Activated CD4-positive, alpha-beta T cell treated with anti-CD3 and anti-CD28 coated beads, Interleukin-2, amount 50 U/mL, for 1 hour (primary cell): ENCODE results near the gene TCF4.

Experiments used
- DNase-seq: peaks from one replicate; pipeline ENCODE4 v3.0.0-alpha.2; 2020

TCF4 gene

GRCh38 chr18:55543130-55543704 is 44.8 kb downstream of the TCF4 start:
- DNase-seq = no peak

GRCh38 chr18:55541571-55541970 is 46.4 kb downstream of the TCF4 start:
- no peak for DNase-seq

- no peak for DNase-seq
Observed at GRCh38 chr18:55539240-55539639, 48.8 kb downstream of the TCF4 start.

GRCh38 chr18:55534996-55535395 is 53.0 kb downstream of the TCF4 start:
- no peak for DNase-seq

- no peak for DNase-seq
Observed at GRCh38 chr18:55534547-55534946, 53.4 kb downstream of the TCF4 start.

- DNase-seq = no peak
Observed at GRCh38 chr18:55530166-55530565, 57.8 kb downstream of the TCF4 start.

GRCh38 chr18:55529581-55529980 is 58.4 kb downstream of the TCF4 start:
- no peak for DNase-seq

GRCh38 chr18:55525845-55526244 is 62.1 kb downstream of the TCF4 start:
- no peak for DNase-seq

GRCh38 chr18:55524353-55525073 is 63.5 kb downstream of the TCF4 start:
- DNase-seq = no peak

GRCh38 chr18:55523001-55523400 is 65.0 kb downstream of the TCF4 start:
- no peak for DNase-seq

- DNase-seq = no peak
Observed at GRCh38 chr18:55522011-55522410, 66.0 kb downstream of the TCF4 start.

- no peak for DNase-seq
Observed at GRCh38 chr18:55517055-55517454, 70.9 kb downstream of the TCF4 start.

- DNase-seq = no peak
Observed at GRCh38 chr18:55515941-55516710, 71.9 kb downstream of the TCF4 start.

GRCh38 chr18:55515214-55515613 is 72.8 kb downstream of the TCF4 start:
- DNase-seq = no peak

GRCh38 chr18:55513161-55513560 is 74.8 kb downstream of the TCF4 start:
- no peak for DNase-seq

- no peak for DNase-seq
Observed at GRCh38 chr18:55511277-55511676, 76.7 kb downstream of the TCF4 start.

GRCh38 chr18:55510809-55511208 is 77.2 kb downstream of the TCF4 start:
- DNase-seq = no peak

- DNase-seq = no peak
Observed at GRCh38 chr18:55509631-55510324, 78.2 kb downstream of the TCF4 start.

GRCh38 chr18:55508651-55509050 is 79.3 kb downstream of the TCF4 start:
- DNase-seq = no peak

GRCh38 chr18:55506074-55506473 is 81.9 kb downstream of the TCF4 start:
- DNase-seq = no peak

- no peak for DNase-seq
Observed at GRCh38 chr18:55504808-55505207, 83.2 kb downstream of the TCF4 start.

GRCh38 chr18:55503167-55503820 is 84.7 kb downstream of the TCF4 start:
- no peak for DNase-seq
